Keratinocyte (primary cell): ENCODE results near the gene C10orf120.

ENCODE experiments used
- EZH2 ChIP-seq: IDR thresholded peaks from one replicate; pipeline ENCODE4 v1.6.1; 2012; ENCODE audit warnings: inconsistent platforms, mild to moderate bottlenecking, low read length, moderate library complexity
- TF ChIP-seq, protein P1 (sequence below), 3 experiments: IDR thresholded peaks in 1 of 3; conservative IDR thresholded peaks in 1 of 3; optimal IDR thresholded peaks in 1 of 3; 2 replicates in 2 of 3; 3 replicates in 1 of 3; pipeline versions ENCODE3 to v1.5.1; 2011; ENCODE audit warnings: low read length in 3 of 3, mild to moderate bottlenecking in 3 of 3, moderate library complexity in 2 of 3, control low read depth in 1 of 3, inconsistent platforms in 1 of 3; ENCODE audit not compliant: insufficient read depth in 2 of 3; ENCODE audit errors: extremely low read depth in 1 of 3

DNA sequence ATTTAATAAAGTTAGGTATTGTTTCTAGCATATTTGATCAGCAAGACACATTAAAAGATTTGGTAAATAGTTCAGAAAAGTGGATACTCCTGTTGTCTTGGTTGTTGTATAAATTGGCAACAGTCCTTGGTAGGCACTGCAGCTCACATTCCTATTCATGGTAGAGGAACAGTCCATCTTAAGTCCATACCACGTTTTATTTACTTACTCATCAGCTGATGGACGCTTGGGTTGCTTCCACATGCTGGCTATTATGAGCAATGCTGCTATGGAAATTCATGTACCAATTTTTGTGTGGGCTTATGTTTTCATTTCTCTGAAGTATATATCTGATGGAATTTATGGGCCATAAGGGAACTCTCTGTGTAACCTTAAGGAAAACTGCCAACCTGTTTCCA, 43.3 kb downstream of the C10orf120 start:
- TF ChIP-seq, protein P1, sequence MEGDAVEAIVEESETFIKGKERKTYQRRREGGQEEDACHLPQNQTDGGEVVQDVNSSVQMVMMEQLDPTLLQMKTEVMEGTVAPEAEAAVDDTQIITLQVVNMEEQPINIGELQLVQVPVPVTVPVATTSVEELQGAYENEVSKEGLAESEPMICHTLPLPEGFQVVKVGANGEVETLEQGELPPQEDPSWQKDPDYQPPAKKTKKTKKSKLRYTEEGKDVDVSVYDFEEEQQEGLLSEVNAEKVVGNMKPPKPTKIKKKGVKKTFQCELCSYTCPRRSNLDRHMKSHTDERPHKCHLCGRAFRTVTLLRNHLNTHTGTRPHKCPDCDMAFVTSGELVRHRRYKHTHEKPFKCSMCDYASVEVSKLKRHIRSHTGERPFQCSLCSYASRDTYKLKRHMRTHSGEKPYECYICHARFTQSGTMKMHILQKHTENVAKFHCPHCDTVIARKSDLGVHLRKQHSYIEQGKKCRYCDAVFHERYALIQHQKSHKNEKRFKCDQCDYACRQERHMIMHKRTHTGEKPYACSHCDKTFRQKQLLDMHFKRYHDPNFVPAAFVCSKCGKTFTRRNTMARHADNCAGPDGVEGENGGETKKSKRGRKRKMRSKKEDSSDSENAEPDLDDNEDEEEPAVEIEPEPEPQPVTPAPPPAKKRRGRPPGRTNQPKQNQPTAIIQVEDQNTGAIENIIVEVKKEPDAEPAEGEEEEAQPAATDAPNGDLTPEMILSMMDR (optimal IDR thresholded peaks at IDR 0.05 in 1 of 3, IDR thresholded peaks at IDR 0.05 in 1 of 3, conservative IDR thresholded peaks at IDR 0.05 in 1 of 3; ENCODE audit: extremely low read depth in 1 of 3, insufficient read depth in 2 of 3, low read length in 3 of 3) = no peak
- TF ChIP-seq EZH2 = no peak
